Natural killer cell (primary cell): Measurements from ENCODE around the gene CAMTA2. TPM values are rescaled to one million over a fixed set of nuclear protein-coding genes. Genes with fewer than 3 reads are reported as not detected.

ENCODE experiments used
- ATAC-seq, 3 donors: fragments of 150-1000 bp in 2 of 3; fragments of 200-7000 bp in 1 of 3; cut with Tn5 transposase; 1 replicate in 1 of 3; 2 replicates in 2 of 3; pipeline ENCODE4 v1.10.0; 2021; ENCODE audit warnings: mild to moderate bottlenecking in 2 of 3, moderate library complexity in 2 of 3
- DNase-seq, 2 donors: peaks; one replicate each; pipeline versions ENCODE4 v3.0.0 to v3.0.0-alpha.2; 2013 to 2021; ENCODE audit warnings: mixed read lengths in 1 of 2
- H3K27ac ChIP-seq: one replicate; pipeline ENCODE4 v1.5.1; 2013; ENCODE audit warnings: mild to moderate bottlenecking, low read length
- H3K27me3 ChIP-seq: one replicate; pipeline ENCODE4 v1.6.1; 2013; ENCODE audit warnings: low read length; ENCODE audit not compliant: control insufficient read depth, insufficient read depth
- H3K36me3 ChIP-seq: one replicate; pipeline ENCODE4 v1.6.1; 2013; ENCODE audit warnings: low read length; ENCODE audit not compliant: control insufficient read depth, insufficient read depth
- H3K4me1 ChIP-seq: one replicate; pipeline ENCODE4 v1.6.1; 2013; ENCODE audit warnings: low read length; ENCODE audit not compliant: control insufficient read depth, insufficient read depth
- H3K4me3 ChIP-seq: one replicate; pipeline ENCODE4 v1.5.1; 2013; ENCODE audit warnings: low read length
- H3K9me3 ChIP-seq: one replicate; pipeline ENCODE4 v1.6.1; 2013; ENCODE audit warnings: low read length; ENCODE audit not compliant: control insufficient read depth, insufficient read depth
- H3K27ac Mint-ChIP-seq, 2 donors: one replicate each; pipeline ENCODE4 v1.8.0; 2022; ENCODE audit warnings: mild to moderate bottlenecking in 2 of 2, mixed read lengths in 2 of 2, moderate library complexity in 1 of 2
- H3K27me3 Mint-ChIP-seq, 2 donors: one replicate each; pipeline ENCODE4 v1.8.0; 2022; ENCODE audit warnings: low read depth in 2 of 2, mixed read lengths in 2 of 2
- H3K36me3 Mint-ChIP-seq: one replicate; pipeline ENCODE4 v1.8.0; 2022; ENCODE audit warnings: mixed read lengths
- H3K4me1 Mint-ChIP-seq, 2 donors: one replicate each; pipeline ENCODE4 v1.8.0; 2022; ENCODE audit warnings: mixed read lengths in 2 of 2
- H3K4me3 Mint-ChIP-seq: one replicate; pipeline ENCODE4 v1.8.0; 2022; ENCODE audit warnings: mild to moderate bottlenecking, moderate library complexity, mixed read lengths
- H3K9me3 Mint-ChIP-seq, 2 donors: one replicate each; pipeline ENCODE4 v1.8.0; 2022; ENCODE audit warnings: mixed read lengths in 2 of 2
- WGBS: methylation state at CpG from one replicate; pipeline ENCODE4 v1.1.7; 2013; ENCODE audit warnings: missing lambda C conversion rate; ENCODE audit not compliant: insufficient coverage; 5-methylcytosine and 5-hydroxymethylcytosine counted together
- intact Hi-C: fragments of 100-400 bp; cut with micrococcal nuclease; formaldehyde crosslinking; loops from one replicate; pipeline ENCODE4 v1.14.2; 2022
- total RNA-seq, 4 donors: library from RNA; stranded (reverse); fragments of 120-200 nt in 1 of 4; gene quantifications; one replicate each; pipeline versions ENCODE4 v1.2.3 to v1.2.4, GENCODE V29; 2013 to 2022
- TF ChIP-seq, protein P1 (sequence below): fragments of 200-600 bp; IDR thresholded peaks from one replicate; pipeline ENCODE4 v1.8.0; 2022; ENCODE audit warnings: antibody characterized with exemption

The CAMTA2 gene
- total RNA-seq, 3 donors from 2014 or later (not counting 1 experiment from before 2014, with no cell fraction given), result 56.2 to 69.5 (median 69.4) TPM

DNA sequence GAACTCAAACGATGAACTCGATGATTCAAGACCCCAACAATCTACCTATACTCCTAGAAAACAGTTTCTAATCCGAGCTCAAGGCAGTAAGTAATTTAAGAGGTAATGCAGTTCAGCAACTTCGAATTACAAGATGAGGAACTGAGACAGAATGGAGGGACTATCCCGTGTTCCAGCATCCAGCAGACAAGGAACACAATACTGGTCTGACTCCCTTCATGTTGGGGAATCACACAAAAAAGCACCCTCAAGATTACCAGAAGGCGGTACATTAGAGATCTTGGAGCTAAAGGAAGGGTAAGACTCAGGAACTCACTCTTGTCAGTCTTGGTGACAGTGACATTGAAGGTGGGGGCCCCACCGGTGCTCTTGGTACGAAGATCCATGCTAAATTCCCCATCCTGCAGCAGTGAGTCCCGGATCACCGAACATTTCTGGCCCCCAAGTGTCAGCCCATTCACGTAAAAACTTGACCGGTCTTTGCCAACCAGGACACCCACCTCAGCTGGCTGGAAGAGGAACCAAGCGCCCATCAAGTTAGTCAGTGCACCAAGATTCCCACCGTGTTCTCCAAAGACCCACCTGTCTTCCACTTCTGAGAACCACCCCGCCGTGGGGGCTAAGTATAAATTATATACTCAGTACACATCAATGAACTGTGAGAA, 41.0 kb downstream of the CAMTA2 start:
- peaks cover 14% of the 10 kb centered on the region for H3K36me3 Mint-ChIP-seq
- H3K27me3 Mint-ChIP-seq, result peaks cover 0 to 2% of the 10 kb centered on the region in 2 donors
- peak overlapping the region; percentile 91 for H3K4me3 Mint-ChIP-seq
- Histone ChIP-seq H3K27ac (peak overlapping the region; percentile 96), H3K9me3 (no peaks in the 10 kb centered on the region), H3K27me3 (no peaks in the 10 kb centered on the region), H3K36me3 (peaks cover 50% of the 10 kb centered on the region), H3K4me1 (peaks cover 70% of the 10 kb centered on the region), H3K4me3 (peak overlapping the region; percentile 99)
- intact Hi-C loops, result loop anchor here (5.0 kb wide), 1 partner anchor 471 kb away; the partner anchor contains the start of gene NUP88
- DNase-seq (peak in 1 of 2 donors; percentile 29), ATAC-seq (no peak)
- peak overlapping the region; percentile 87 to 93 for H3K27ac Mint-ChIP-seq
- 11% methylated on average over 12 of the region's 16 CpGs for WGBS
- TF ChIP-seq, protein P1, sequence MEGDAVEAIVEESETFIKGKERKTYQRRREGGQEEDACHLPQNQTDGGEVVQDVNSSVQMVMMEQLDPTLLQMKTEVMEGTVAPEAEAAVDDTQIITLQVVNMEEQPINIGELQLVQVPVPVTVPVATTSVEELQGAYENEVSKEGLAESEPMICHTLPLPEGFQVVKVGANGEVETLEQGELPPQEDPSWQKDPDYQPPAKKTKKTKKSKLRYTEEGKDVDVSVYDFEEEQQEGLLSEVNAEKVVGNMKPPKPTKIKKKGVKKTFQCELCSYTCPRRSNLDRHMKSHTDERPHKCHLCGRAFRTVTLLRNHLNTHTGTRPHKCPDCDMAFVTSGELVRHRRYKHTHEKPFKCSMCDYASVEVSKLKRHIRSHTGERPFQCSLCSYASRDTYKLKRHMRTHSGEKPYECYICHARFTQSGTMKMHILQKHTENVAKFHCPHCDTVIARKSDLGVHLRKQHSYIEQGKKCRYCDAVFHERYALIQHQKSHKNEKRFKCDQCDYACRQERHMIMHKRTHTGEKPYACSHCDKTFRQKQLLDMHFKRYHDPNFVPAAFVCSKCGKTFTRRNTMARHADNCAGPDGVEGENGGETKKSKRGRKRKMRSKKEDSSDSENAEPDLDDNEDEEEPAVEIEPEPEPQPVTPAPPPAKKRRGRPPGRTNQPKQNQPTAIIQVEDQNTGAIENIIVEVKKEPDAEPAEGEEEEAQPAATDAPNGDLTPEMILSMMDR, result no peak
- H3K9me3 Mint-ChIP-seq, result no peaks in the 10 kb centered on the region
- H3K4me1 Mint-ChIP-seq, result peaks cover 69 to 76% of the 10 kb centered on the region in 2 donors

- Histone ChIP-seq H3K36me3 (peaks cover 50% of the 10 kb centered on the region), H3K4me1 (peaks cover 71% of the 10 kb centered on the region), H3K9me3 (no peaks in the 10 kb centered on the region), H3K27me3 (no peaks in the 10 kb centered on the region), H3K4me3 (peak overlapping the region; percentile 99), H3K27ac (peak overlapping the region; percentile 96)
- H3K9me3 Mint-ChIP-seq, result no peaks in the 10 kb centered on the region
- DNase-seq (no peak), ATAC-seq (no peak)
- H3K4me3 Mint-ChIP-seq, result peak overlapping the region; percentile 91
- H3K27ac Mint-ChIP-seq, result peak overlapping the region; percentile 87 to 93
- peaks cover 14% of the 10 kb centered on the region for H3K36me3 Mint-ChIP-seq
- H3K4me1 Mint-ChIP-seq, result peaks cover 70 to 76% of the 10 kb centered on the region in 2 donors
- peaks cover 0 to 2% of the 10 kb centered on the region in 2 donors for H3K27me3 Mint-ChIP-seq
- intact Hi-C loops, result loop anchor here (2.0 to 5.0 kb wide), 2 partner anchors 45 to 471 kb away; partner anchors contain the start of gene NUP88
- 23% methylated on average over 4 of the region's 4 CpGs for WGBS
- TF ChIP-seq, protein P1, result no peak
Measured at GRCh38 chr17:4945944-4946280, 41.6 kb downstream of the CAMTA2 start.

GRCh38 chr17:4945176-4945943, 42.1 kb downstream of the CAMTA2 start:
- Mint-ChIP-seq H3K4me3 (peak overlapping the region; percentile 91), H3K27me3 (peaks cover 0 to 2% of the 10 kb centered on the region in 2 donors), H3K27ac (peak overlapping the region; percentile 87 to 93), H3K4me1 (peaks cover 68 to 76% of the 10 kb centered on the region in 2 donors), H3K9me3 (no peaks in the 10 kb centered on the region), H3K36me3 (peaks cover 14% of the 10 kb centered on the region)
- ATAC-seq (peak; percentile 30 to 50 (median 39)), DNase-seq (peak; percentile 75 to 83)
- Histone ChIP-seq H3K27ac (peak overlapping the region; percentile 96), H3K4me3 (peak overlapping the region; percentile 99), H3K36me3 (peaks cover 50% of the 10 kb centered on the region), H3K27me3 (no peaks in the 10 kb centered on the region), H3K9me3 (no peaks in the 10 kb centered on the region), H3K4me1 (peaks cover 69% of the 10 kb centered on the region)
- intact Hi-C loops, result loop anchor here (2.0 to 5.0 kb wide), 2 partner anchors 45 to 472 kb away; partner anchors contain the start of gene NUP88
- 27% methylated on average over 7 of the region's 7 CpGs for WGBS
- TF ChIP-seq, protein P1, result no peak
